A549 (cell line): ENCODE results near the gene RPL7L1.

Experiments
- CEBPB ChIP-seq, 2 experiments: fragments of >200 bp in 1 of 2; sonication (Bioruptor Twin) in 1 of 2; formaldehyde crosslinking in 1 of 2; IDR thresholded peaks; 2 replicates each; pipeline ENCODE4 v1.6.1; 2012 to 2016
- EP300 ChIP-seq, 2 experiments: fragments of >200 bp; sonication (Bioruptor Twin); formaldehyde crosslinking; IDR thresholded peaks; 2 replicates in 1 of 2; 3 replicates in 1 of 2; pipeline ENCODE4 v1.6.1; 2016 to 2017
- HDAC2 ChIP-seq: fragments of 200-600 bp; sonication (generic); IDR thresholded peaks from 2 replicates; pipeline ENCODE4 v1.6.1; 2016
- MYC ChIP-seq: IDR thresholded peaks from 2 replicates; pipeline ENCODE4 v1.6.1; 2012; ENCODE audit warnings: mild to moderate bottlenecking, inconsistent platforms, low read length, improper control_type of control experiment, borderline replicate concordance
- POLR2A ChIP-seq: IDR thresholded peaks from 2 replicates; pipeline ENCODE4 v1.6.1; 2012; ENCODE audit warnings: mild to moderate bottlenecking, low read length
- SMC3 ChIP-seq: fragments of >200 bp; sonication (Bioruptor Twin); formaldehyde crosslinking; IDR thresholded peaks from 3 replicates; pipeline ENCODE4 v1.6.1; 2018; ENCODE audit warnings: inconsistent platforms
- TF ChIP-seq, protein P1 (sequence below): fragments of >200 bp; sonication (Bioruptor Twin); formaldehyde crosslinking; IDR thresholded peaks from 3 replicates; pipeline ENCODE4 v1.5.1; 2016

DNA sequence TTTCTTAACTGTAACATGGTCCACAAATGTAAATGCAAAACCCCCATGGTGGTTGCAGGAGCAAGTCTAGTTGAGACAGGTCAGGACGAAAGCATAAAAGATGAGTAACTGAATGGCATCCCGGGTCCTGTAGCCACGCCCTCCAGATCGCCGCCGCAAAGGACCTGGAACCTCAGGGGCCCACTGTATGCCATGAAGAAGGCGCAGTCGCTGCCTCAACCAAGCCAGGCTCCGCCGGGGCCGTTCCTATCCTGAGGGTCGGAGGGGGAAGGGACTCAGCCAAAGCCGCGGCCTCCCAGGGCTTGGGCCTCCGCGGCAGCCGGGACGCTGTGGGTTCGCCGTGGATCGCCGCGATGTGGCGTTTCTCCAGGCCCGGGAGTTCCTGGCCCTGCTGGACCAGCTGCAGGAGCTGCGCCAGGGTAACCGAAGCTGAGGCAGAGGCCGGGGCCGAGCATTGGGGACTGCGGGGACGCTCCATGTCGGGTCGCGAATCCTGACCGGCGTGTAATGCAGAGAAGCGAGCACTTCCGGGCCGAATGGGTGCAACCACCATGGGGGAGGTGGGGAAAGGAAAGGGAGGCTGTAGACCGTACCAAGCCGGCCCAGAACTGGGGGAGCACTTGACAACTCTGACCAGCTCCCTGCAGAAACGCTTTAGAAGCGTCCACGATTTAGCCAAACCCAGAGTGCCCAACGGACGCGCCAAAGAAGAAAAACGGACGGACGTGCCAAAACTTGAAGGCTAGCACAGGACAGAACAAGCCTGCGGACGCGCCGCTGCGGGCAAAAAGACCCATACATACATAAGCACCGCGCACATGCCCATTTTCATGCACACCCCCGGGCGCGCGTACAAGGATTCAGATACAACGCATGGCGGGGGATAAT is 11.1 kb downstream of the RPL7L1 start:
- TF ChIP-seq, protein P1, sequence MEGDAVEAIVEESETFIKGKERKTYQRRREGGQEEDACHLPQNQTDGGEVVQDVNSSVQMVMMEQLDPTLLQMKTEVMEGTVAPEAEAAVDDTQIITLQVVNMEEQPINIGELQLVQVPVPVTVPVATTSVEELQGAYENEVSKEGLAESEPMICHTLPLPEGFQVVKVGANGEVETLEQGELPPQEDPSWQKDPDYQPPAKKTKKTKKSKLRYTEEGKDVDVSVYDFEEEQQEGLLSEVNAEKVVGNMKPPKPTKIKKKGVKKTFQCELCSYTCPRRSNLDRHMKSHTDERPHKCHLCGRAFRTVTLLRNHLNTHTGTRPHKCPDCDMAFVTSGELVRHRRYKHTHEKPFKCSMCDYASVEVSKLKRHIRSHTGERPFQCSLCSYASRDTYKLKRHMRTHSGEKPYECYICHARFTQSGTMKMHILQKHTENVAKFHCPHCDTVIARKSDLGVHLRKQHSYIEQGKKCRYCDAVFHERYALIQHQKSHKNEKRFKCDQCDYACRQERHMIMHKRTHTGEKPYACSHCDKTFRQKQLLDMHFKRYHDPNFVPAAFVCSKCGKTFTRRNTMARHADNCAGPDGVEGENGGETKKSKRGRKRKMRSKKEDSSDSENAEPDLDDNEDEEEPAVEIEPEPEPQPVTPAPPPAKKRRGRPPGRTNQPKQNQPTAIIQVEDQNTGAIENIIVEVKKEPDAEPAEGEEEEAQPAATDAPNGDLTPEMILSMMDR = no peak
- TF ChIP-seq HDAC2 (no peak), EP300 (IDR thresholded peaks at IDR 0.05) (no peak), SMC3 (no peak), POLR2A (peak; percentile 80), CEBPB (IDR thresholded peaks at IDR 0.05) (no peak), MYC (no peak)
